ENCODE data around the gene SIAH1.
A peak's percentile ranks its signal among the peaks of the same experiment; 100 is the strongest.
"Not testable (repeated sequence)": the region's sequence is repeated elsewhere in the genome, so short reads cannot be mapped to it uniquely, and the experiment has no call there.

Gene SIAH1

DNA sequence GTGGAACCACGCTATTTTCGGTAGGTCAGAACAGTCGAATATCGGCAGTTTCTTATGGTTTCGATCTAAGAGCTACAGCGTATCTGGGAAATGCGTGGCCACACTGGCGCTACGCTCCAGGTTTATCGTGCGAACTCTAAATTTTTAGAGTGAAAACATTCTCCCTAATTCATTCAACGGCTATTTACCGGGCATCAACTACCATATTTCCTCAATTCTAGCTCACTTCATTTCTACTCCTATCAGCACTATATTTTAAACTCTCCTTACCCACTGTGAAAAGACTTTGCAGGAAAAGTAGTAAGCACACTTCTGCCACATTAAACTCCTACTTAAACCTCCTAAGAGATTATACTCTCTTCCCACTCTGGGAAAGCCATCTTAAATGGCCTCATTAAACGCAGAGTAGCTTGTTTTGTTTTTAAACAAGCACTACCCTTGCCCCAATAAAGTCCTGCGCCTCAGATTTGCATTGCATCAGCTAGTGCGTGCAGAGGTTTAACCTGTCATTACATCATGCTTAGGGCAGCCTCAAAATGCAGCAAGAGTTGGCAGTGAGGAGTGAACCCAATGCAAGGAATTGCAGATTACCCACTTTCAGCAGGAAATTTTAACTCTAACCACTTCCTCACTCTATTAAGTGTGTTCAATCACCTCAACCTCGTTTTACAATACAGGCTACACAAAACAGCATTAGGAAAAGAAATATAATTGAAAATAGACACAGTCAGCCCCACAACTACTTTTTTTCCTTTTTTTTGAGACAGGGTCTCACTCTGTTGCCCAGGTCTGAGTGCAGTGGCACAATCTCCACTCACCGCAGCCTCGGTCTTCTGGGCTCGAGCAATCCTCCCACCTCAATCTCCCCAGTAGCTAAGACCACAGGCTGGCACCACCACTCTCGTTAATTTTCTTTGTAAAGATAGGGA lies 18.8 kb downstream of the SIAH1 start:
- DNase-seq (ENCODE audit: low read depth, low spot score) = peak; percentile 19

DNA sequence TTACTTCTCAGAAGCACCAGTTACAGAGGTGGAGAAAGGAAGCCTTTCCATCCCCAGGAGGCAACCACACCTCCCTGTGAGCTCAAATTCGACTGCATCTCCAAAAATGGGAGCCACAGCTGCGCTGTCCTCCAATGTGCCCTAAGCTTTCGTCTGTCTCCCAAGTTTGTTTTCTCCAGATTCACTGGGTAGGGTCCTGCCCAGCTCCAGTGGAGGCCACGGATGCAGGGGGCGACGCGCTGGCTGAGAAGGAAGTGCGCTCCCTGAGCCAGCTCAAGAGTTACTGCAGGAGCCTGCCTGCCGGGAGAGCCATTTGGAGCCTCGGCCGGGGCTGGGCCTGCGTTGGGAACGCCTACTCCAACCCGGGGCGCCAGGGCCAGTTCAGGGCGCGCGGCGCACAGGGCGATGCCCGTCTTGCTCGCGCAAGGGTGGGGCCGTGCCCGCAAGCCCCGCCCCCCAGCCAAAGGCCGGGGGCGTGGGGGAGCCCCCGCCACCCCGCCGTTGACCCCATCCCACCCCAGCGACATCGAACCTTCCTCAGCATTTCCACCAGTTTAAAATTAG lies 19.5 kb downstream of the SIAH1 start:
- peak; percentile 59 for DNase-seq (ENCODE audit: low read depth, low spot score)

DNA sequence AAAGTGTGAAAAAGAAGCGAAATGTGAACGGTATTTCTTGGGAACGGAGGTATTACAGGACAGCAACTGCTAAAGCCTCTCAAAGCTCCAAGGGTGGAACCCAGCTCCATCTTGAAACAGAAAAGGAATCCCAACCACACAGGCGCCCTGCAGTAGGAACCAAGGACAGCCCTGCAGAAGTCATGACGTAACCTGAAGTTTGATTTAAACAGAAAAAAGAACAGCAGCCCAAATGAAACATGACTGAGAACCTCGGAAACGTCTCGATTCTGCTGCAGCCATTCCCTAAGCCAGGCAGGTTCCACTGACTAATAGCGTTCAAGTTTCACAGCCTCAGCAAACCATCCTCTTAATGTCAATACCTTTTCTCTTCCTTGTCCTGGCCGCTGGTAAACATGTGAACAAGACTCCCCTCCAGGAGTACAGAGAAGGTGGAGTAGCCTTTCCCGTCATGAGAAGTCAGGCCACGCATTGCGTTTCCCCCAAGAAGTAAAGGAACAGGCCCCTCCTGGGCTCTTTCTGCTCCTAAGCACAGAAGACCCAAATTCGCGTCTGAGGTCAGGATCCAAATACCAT lies 20.1 kb downstream of the SIAH1 start:
- no peak for DNase-seq (ENCODE audit: low read depth, low spot score)

DNA sequence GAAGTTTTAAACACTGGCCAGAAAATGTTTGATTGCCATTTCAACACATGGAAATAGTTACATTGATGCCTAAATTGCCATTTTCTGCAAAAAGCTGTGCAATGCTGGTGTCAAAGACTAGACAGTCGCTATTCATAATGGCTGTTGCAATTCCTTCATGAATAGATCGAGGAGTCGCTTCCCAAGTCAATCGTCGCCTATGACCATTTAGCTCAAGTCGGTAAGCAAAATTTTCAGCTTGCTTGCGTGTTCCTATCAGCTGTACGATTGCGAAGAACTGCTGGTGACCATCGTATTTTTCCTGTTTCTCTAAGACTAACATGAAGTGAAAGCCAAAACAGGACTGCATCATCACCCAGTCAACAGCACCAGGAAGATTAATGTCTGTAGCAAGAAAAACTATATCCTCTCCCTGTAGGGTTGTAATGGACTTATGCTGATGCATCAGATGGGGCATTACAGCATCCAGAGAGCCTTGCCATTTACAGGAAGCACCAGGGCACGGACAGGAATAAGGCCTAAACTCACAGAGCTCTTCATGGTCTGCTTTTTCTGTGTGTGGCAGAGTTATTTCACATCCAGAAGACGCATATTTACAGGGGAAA lies 23.6 kb downstream of the SIAH1 start:
- no peak for DNase-seq (ENCODE audit: low read depth, low spot score)

DNA sequence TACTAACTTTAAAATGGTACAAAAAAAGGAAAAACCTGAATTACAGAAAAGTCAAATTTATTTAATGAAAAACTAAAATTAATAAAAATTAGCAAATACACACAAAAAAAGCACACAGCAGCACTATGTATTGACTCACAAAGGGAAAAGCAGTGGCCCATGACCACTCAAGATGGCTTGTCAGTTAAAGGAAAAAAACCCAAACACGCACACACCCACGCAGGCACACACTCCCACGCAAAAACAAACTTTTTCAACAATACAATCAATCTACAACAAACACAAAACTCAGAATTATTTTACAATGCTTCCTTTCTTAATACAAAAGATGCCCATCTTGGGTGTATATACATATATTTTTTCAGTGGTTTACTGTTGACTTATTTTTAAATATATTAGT lies 24.2 kb downstream of the SIAH1 start:
- DNase-seq (ENCODE audit: low read depth, low spot score) = no peak

DNA sequence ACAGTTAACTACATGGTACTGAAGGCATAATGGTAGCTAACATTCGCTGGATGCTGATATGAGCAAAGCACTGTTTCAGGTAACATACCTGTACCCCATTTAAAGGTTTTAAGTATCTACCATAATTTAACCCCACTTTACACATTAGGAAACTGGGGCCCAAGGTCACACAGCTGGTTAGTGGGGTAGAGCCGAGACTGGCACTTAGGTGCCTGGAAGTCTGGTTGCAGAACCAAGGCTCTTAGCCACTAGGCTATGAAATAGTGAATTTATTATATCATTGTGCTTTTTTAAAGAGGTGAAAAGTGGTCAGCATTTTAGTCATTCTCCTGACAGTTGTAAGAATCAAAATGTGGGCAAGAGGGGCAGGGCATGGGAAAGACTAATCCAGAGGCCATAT lies 25.2 kb downstream of the SIAH1 start:
- no peak for DNase-seq (ENCODE audit: low read depth, low spot score)

DNA sequence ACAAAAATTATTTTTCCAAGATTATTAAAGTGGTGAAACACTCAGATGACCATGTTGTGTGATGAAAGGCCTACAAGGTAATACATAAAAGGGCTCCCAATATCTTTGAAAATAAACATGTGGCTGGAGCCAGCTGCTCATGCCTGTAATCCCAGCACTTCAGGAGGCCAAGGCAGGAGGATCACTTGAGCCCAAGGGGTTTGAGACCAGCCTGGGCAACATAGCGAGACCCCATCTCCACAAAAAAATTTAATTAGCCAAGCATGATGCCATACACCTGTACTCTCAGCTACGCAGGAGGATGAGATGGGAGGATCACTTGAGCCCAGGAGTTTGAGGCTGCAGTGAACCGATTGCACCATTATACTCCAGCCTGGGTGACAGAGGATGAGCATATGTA lies 26.8 kb downstream of the SIAH1 start:
- no peak for DNase-seq (ENCODE audit: low read depth, low spot score)

DNA sequence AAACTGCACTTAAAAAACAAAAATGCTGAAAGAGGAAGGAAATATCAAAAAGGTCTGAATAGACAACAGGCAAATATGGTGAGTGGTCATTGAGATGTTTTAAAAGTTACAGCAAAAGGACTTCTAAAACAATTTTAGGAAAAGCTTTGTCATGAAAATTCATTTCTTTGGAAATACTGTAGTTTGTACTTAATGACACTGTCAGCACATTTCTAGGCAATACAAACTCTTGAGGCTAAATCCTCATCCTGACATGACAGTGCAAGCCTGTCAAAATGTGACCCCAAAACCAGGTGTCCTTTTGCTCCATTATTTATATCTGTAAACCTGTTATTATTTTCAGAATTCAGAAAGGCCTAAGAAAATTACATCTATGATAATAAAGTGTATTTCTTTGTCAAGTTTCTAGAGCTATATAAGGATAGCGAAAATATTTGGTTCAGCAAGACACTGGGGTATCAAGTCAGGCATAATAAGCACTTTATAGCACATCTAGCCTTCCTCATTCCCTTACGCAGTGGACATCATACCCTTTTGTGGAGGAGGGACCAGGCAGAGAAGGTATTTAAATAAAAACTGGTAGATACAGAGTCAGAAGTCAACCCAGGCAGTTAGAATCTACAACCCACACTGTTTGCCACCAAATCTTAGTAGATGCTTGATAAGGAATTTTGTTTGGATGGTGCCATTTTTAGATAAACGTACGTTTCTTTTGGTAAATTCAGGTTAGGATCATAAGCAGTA lies 28.4 kb downstream of the SIAH1 start:
- DNase-seq (ENCODE audit: low read depth, low spot score) = no peak

DNA sequence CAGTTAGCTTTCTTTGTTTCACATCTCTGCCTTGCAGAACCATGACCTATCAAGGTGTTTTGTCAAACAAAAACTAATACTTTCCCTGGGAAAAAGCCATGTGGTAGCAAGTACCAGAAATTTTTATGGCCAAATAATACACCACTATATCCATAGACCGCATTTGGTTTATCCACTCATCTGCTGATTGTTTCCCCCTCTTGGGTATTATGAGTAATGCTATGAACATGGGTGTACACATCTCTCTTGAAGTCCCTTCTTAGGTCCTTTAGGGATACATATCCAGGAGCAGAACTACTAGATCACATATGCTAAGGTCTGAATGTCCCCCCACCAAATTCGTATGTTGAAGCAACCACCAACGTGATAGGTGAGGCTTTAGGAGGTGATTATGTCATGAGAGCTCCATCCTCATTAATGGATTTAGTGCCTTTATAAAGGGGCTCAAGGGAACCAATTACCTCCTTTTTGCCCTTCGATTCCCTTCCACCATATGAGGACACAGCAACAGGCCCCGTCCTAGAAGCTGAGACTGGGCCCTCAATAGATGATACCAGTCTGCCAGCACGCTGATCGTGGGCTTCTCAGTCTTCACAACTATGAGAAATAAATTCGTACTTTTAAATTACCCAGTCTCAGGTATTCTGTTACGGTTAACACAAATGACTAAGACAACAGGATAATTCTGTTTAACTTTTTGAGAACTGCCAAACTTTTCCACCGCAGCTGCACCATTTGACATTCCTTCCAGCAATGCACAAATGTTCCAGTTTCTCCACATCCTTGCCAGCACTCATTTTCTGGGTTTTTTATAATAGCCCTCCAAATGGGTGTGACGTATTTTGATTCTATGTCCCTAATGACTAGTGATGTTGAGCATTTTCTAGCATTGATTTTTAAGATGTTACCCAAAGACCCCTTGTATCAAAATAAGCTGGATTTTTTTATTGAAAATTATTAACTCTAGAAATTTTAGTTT lies 30.0 kb downstream of the SIAH1 start:
- DNase-seq (ENCODE audit: low read depth, low spot score) = no peak

DNA sequence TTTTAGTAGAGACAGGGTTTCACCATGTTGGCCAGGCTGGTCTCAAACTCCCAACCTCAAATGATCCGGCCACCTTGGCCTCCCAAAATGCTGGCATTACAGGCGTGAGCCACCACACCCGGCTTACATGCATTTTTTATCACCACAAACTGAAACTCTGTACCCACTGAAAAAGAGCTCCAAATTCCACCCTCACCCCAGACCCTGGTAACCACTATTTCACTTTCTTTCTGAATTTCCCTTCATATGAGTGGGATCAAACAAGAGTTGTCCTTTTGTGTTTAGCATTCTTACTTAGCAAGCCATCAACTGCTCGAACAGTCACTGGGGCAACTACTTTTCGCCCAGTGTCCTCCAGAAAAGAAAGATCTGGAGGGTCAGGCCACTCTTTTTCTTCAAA lies 30.8 kb downstream of the SIAH1 start:
- not testable (repeated sequence) for DNase-seq (ENCODE audit: low read depth, low spot score)

DNA sequence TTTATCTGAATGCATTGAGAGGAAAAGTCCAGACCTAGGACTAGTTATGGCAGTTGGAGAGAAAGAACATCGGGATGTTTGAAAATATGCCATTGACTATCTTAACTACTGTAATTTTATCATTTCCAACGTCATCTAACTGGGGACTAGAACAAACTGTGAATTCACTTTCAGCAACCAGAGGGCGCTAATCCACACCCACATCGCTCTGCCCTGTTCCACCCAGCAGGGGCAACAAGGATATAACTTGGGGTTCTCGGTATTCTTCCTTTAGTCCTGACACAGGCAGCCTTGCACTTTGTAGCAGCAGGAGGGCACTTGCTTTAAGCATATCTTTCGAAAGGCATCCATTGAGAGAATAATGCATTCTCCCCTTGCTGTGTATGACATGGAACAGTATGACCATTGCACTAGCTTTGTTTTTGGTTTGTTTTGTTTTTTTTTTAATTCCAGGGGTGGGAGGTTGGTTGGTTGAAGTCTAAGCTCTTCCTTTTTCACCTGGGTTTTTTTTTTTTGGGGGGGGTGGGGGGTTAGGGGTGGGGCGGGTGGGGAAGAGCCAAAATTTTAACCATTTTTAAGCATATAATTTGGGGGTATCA lies 31.5 kb downstream of the SIAH1 start:
- peak; percentile 49 for DNase-seq (ENCODE audit: low read depth, low spot score)

DNA sequence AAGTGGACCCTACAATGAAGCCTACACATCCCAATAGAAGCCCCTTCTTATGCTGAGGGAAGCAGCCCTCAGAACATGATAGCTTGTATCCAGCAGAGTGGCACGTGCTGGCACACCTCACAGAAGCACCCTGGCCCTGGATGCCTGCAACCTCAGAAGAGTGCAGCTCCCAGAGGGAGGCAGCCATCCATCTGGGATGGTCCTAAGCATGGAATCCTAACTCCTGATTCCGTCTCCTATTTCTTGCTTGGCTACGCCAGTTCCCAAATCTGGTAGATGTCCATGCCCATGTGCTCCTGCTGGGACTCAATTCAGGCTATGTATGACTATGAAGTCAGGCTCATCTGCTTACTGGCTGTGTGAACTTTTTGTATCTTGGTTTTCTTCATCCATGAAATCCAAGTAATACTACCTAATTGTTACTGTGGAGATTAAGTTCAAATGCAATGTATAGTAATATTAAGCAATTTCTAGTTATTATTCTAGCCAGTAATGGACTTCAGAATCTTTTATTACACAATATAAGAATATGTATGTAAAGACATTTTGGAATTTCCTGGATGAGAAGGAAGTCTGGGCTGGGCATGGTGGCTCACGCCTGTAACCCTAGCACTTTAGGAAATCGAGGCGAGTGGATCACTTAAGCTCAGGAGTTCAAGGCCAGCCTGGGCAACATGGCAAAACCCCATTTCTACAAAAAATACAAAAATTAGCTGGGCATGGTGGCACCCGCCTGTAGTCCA lies 32.4 kb downstream of the SIAH1 start:
- DNase-seq (ENCODE audit: low read depth, low spot score) = no peak

DNA sequence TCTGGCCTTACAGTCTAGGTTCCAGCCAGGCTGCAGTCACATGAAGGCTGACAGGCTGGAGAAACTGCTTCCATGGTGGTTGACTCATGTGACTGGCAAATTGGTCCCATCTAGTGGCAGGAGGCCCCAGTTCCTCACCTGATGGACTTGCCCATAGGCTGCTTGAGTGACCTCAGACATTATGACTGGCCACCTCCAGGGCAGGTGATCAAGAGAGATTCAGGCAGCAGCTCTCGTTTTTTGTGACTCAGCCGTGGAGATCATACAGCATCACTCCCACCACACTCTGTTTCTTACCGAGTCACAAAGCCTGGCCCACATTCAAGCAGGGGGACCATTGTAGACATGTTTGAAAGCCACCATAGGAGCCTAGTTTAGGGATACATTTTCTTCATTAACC lies 34.5 kb downstream of the SIAH1 start:
- DNase-seq (ENCODE audit: low read depth, low spot score) = no peak

DNA sequence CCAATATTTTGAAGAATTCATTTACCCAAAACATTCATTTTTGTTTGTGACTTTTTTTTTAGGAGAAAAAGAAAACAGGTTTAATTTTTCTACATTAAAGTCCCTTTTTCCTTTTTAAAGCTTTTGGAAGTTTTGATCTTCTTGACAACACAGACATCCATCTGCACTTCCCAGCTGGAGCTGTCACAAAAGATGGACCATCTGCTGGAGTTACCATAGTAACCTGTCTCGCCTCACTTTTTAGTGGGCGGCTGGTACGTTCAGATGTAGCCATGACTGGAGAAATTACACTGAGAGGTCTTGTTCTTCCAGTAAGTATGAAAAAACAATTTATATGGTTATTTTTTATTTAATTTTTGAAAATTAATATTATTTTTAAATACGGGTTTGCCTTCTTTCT lies 37.2 kb downstream of the SIAH1 start:
- DNase-seq (ENCODE audit: low read depth, low spot score) = no peak

DNA sequence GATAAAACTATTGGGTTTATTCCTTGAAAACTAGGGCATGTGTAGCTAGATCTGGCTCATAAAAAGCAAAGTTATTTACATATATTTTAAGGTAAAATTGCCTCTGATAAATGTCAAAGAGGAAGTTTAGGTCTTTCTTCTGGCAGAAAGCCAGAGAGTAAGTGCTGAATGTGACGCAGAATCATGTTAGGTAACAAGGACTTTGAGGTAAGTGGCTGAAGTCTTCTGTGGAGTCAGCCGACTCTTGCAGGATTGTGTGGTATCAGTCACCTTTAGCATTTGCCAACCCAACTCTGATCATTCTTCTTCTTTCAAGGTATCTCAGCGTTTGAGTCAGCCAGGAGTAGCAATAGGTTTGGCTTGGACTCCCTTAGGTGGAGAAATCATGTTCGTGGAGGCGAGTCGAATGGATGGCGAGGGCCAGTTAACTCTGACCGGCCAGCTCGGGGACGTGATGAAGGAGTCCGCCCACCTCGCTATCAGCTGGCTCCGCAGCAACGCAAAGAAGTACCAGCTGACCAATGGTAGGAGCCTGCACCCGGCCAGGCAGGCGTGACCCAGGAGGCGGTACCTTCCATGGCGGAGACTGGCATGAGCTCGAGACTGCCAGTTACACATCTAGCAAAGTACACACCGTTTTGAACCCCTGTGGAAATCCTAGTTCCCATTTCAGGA lies 37.9 kb downstream of the SIAH1 start:
- DNase-seq (ENCODE audit: low read depth, low spot score) = no peak

DNA sequence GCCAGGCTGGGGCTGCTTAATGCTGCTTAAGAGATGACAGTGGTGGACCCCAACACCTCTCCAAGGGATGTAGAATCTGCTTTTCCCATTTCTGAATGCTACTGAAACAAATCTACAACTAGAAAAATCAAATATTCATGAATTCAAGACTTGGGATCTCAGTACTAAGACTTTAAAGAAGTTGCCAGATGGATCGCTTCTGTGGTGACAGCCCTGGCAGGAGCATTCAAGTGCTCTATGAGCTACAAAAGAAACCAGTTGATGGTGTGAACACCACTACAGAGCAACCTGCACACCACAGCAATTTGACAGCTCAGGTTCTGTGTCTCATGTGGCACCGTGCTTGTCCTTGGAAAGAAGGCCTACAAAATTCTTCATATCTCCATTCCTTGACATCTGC lies 42.6 kb downstream of the SIAH1 start:
- no peak for DNase-seq (ENCODE audit: low read depth, low spot score)

DNA sequence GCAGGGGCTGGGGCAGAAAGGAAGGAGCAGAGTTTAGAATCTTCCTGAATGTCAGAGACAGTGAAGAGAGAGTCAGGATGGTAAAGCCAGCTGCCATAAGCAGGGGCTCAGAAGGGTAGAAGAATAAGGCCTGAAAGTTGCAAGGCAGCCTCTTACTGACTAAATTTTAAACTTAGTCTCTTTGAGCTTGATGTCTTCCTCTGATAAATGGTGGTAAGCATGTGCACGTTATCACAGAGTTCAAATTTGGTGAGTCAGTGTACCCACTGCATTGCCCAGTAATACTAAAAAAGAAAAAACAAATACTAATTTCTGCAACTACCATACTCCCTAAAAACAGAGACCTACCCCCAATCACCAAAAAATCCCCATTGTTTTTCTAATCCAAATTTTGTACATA lies 45.2 kb downstream of the SIAH1 start:
- DNase-seq (ENCODE audit: low read depth, low spot score) = no peak

DNA sequence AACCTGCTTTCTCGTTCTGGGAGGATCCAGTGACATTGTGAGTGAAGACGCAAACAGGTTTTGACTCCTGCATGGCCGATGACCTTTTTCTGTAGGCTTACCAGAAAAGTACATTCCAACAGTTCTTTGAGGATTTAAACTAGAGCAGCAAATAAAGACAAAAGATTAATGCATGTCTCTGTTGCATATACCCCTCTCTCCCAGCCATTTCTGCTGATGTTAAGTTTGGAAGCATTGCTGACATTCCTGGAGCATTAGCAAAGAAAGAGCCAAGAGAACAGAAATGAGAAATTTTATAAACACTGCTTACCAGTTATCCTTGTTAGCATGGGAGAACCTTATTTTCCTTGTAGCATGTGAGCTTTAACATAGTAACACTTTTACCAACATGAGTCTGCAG lies 49.3 kb downstream of the SIAH1 start:
- DNase-seq (ENCODE audit: low read depth, low spot score) = no peak

DNA sequence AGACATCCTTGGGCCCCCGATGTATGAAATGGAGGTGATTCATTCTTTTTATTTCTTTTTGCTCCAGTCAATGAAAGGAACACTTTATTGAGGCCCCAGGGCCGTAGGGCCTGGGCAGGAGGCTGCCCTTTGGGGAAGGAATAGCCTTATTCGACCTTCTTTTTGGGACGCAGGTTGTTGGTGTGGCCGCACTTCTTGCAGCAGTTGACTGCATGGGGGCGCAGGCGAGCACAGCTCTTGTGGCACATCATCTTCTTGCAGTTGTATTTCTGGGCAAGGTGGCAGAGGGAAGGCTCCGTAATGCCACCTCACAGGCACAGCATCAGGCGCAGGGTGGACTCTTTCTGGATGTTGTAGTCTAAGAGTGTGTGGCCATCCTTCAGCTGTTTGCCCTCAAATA lies 50.9 kb downstream of the SIAH1 start:
- no peak for DNase-seq (ENCODE audit: low read depth, low spot score)
